Esophagus squamous epithelium (tissue), 5 donors: Measurements from ENCODE around the gene ABCA1. TPM values are rescaled to one million over a fixed set of nuclear protein-coding genes. Genes with fewer than 3 reads are reported as not detected.

ENCODE experiments used
- DNase-seq: peaks from one replicate; lab custom pipeline; 2025; lab: John Stamatoyannopoulos, UW
- H3K27ac ChIP-seq, 4 donors: fragments of 200-600 bp; sonication (generic); one replicate each; pipeline ENCODE4 v1.5.1; 2016 to 2019; ENCODE audit warnings: mild to moderate bottlenecking in 1 of 4
- H3K27me3 ChIP-seq, 4 donors: fragments of 200-600 bp; sonication (generic); 1 replicate in 3 of 4; 2 replicates in 1 of 4; pipeline versions ENCODE4 v1.5.1 to v1.6.0; 2017 to 2021; ENCODE audit warnings: antibody characterized with exemption in 1 of 4
- H3K36me3 ChIP-seq, 3 donors: fragments of 200-600 bp; sonication (generic); one replicate each; pipeline ENCODE4 v1.5.1; 2016 to 2019
- H3K4me1 ChIP-seq, 3 donors: fragments of 200-600 bp; sonication (generic); one replicate each; pipeline ENCODE4 v1.5.1; 2017 to 2019
- H3K4me3 ChIP-seq, 4 donors: fragments of 200-600 bp; sonication (generic); 1 replicate in 3 of 4; 2 replicates in 1 of 4; pipeline ENCODE4 v1.5.1; 2016 to 2019; ENCODE audit warnings: mild to moderate bottlenecking in 2 of 4, moderate library complexity in 1 of 4
- H3K9me3 ChIP-seq, 3 donors: fragments of 200-600 bp; sonication (generic); one replicate each; pipeline ENCODE4 v1.5.1; 2016 to 2019
- POLR2A ChIP-seq, 4 donors: fragments of 450-650 bp; IDR thresholded peaks; one replicate each; pipeline ENCODE4 v1.6.1; 2017; ENCODE audit warnings: antibody characterized with exemption in 4 of 4, mild to moderate bottlenecking in 4 of 4, moderate library complexity in 3 of 4
- WGBS, 2 donors: methylation state at CpG; one replicate each; pipeline ENCODE4 v1.1.5; 2018; 5-methylcytosine and 5-hydroxymethylcytosine counted together
- intact Hi-C: fragments of 100-400 bp; cut with DNase I; formaldehyde crosslinking; loops from one replicate; pipeline ENCODE4 v1.15.0; 2022
- total RNA-seq, 4 donors: library from RNA; depleted of rRNA; stranded (reverse); fragments of >200 nt; gene quantifications; one replicate each; pipeline ENCODE4 v1.1.0, GENCODE V29; 2016
- TF ChIP-seq, protein P1 (sequence below), 6 experiments: fragments of 450-650 bp in 4 of 6; fragments of 200-600 bp in 2 of 6; sonication (generic) in 2 of 6; IDR thresholded peaks; one replicate each; pipeline ENCODE4 v1.5.1; 2016 to 2019; ENCODE audit warnings: antibody characterized with exemption in 6 of 6, mild to moderate bottlenecking in 4 of 6, moderate library complexity in 4 of 6
- donor health status: DM: yes; HTN: yes; CAD: no.

Gene ABCA1
- total RNA-seq, 4 donors from 2014 or later, result 7.7 to 37.6 (median 23.3) TPM

DNA sequence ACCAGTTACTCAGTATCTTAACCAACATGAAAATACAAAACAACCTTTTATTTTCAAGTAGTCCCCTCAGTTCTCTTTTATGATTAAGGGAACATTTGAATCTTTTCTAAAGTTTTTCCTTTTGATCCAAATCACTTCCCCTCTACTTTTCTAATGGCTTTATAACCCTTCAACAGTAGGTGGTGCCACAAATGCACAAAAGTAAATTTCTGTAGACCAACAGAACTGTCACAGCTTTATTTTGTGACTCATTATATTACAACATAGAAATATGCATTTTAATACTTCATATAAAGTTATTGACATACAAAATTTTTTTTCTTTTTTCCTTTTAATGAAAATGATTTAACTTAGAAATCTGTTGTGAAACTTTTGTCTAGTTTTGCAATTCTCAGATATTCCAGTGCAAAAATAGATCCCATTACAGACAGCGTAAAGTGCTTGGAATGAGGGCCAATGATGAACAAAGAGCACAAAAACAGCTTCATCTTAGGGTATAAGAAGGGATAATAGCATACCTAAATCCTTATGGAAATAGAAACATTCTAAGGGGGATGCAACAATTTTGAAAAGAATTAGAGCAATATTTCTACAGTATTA lies 147.1 kb downstream of the ABCA1 start:
- H3K36me3 ChIP-seq, result peaks cover 0 to 48% (median 15%) of the 10 kb centered on the region in 3 donors
- no peak overlapping the region for H3K27ac ChIP-seq
- TF ChIP-seq POLR2A (IDR thresholded peaks at IDR 0.05), result no peak
- TF ChIP-seq, protein P1, sequence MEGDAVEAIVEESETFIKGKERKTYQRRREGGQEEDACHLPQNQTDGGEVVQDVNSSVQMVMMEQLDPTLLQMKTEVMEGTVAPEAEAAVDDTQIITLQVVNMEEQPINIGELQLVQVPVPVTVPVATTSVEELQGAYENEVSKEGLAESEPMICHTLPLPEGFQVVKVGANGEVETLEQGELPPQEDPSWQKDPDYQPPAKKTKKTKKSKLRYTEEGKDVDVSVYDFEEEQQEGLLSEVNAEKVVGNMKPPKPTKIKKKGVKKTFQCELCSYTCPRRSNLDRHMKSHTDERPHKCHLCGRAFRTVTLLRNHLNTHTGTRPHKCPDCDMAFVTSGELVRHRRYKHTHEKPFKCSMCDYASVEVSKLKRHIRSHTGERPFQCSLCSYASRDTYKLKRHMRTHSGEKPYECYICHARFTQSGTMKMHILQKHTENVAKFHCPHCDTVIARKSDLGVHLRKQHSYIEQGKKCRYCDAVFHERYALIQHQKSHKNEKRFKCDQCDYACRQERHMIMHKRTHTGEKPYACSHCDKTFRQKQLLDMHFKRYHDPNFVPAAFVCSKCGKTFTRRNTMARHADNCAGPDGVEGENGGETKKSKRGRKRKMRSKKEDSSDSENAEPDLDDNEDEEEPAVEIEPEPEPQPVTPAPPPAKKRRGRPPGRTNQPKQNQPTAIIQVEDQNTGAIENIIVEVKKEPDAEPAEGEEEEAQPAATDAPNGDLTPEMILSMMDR (IDR thresholded peaks at IDR 0.05), result peak in 4 of 6 experiments; percentile 17 to 46 (median 34)
- no peak for DNase-seq
- no peaks in the 10 kb centered on the region for H3K27me3 ChIP-seq
- no peak overlapping the region for H3K4me3 ChIP-seq
- peaks cover 0 to 21% (median 7%) of the 10 kb centered on the region in 3 donors for H3K4me1 ChIP-seq
- no peaks in the 10 kb centered on the region for H3K9me3 ChIP-seq
- intact Hi-C loops, result no loop called here
- WGBS, 2 donors, result 95 to 100% methylated on average over 1 of the region's 1 CpG

DNA sequence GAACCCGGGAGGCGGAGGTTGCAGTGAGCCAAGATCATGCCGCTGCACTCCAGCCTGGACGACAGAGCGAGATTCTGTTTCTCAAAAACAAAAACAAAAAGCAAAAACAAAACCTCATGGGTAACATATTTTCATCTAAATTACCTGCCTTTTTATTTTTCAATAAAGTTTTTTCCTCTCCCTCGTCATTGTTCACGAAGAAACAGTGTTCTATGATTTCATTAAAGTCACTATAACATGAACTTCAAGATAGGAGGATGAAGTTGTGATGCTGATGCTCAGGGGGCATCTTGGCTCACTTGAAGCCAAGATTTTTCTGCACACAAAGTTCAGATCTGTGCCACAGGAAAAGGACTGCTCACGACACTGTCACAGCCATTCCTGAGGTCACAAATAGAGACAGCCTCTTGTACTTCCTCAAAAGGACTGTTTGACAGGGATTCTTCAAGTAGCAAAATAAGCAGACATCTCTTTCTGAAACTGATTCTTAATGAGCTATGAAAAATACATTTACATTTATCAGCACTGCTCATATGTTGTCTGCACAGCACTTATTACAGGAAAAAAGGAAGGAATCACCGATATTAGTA lies 147.9 kb downstream of the ABCA1 start:
- 80 to 85% methylated on average over 9 of the region's 9 CpGs for WGBS, 2 donors
- no peak overlapping the region for H3K27ac ChIP-seq
- peaks cover 0 to 22% (median 7%) of the 10 kb centered on the region in 3 donors for H3K4me1 ChIP-seq
- intact Hi-C loops, result no loop called here
- peaks cover 0 to 40% (median 6%) of the 10 kb centered on the region in 3 donors for H3K36me3 ChIP-seq
- H3K4me3 ChIP-seq, result no peak overlapping the region
- no peak for TF ChIP-seq POLR2A (IDR thresholded peaks at IDR 0.05)
- TF ChIP-seq, protein P1 (IDR thresholded peaks at IDR 0.05), result no peak
- no peaks in the 10 kb centered on the region for H3K9me3 ChIP-seq
- DNase-seq, result no peak
- no peaks in the 10 kb centered on the region for H3K27me3 ChIP-seq

DNA sequence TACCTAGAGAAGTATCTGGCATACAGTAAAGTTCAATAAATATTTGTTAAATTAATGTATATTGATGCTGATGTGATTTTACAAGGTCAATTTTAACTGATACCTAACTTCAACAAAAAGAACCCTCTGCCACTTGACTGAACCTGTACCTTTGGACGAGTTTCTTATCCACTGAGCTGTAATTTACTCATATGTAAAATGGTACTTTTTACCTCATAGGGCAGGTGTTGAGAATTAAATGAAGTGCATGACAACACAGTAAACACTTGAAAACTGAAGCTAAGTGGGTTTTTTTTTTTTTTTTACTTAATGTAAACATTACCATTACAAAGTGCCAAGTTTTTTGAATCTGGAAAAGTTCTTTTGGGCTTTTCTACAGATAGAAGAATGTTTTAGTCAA lies 148.6 kb downstream of the ABCA1 start:
- Histone ChIP-seq H3K9me3 (no peaks in the 10 kb centered on the region), H3K36me3 (peaks cover 0 to 33% (median 5%) of the 10 kb centered on the region in 3 donors), H3K27me3 (no peaks in the 10 kb centered on the region), H3K4me1 (peaks cover 0 to 22% (median 7%) of the 10 kb centered on the region in 3 donors), H3K27ac (no peak overlapping the region), H3K4me3 (no peak overlapping the region)
- no peak for DNase-seq
- TF ChIP-seq, protein P1 (IDR thresholded peaks at IDR 0.05), result no peak
- TF ChIP-seq POLR2A (IDR thresholded peaks at IDR 0.05), result no peak
- intact Hi-C loops, result no loop called here
- WGBS, 2 donors, result 56 to 86% methylated on average over 1 of the region's 1 CpG

DNA sequence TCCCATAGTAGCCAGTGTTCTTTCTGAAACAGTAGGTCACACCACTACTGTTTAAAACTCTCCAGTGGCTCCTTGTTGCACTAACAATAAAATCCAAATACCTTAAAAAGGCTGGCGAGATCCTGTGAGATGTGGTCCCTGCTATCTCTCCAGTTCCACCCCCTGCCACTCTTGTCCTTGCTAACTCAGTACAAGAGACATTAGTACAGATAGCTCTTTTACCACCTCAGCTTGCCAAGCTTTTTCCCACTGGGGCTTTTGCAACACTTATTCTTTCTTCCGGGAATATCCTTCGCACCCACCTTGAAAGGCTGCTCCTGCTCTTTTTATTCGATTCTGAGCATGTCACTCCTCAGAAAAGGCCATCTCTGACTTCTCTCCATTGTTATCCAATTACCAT lies 149.2 kb downstream of the ABCA1 start:
- TF ChIP-seq, protein P1 (IDR thresholded peaks at IDR 0.05), result no peak
- TF ChIP-seq POLR2A (IDR thresholded peaks at IDR 0.05), result no peak
- no peaks in the 10 kb centered on the region for H3K9me3 ChIP-seq
- H3K4me3 ChIP-seq, result no peak overlapping the region
- intact Hi-C loops, result no loop called here
- H3K4me1 ChIP-seq, result peaks cover 0 to 22% (median 7%) of the 10 kb centered on the region in 3 donors
- H3K27me3 ChIP-seq, result no peaks in the 10 kb centered on the region
- no peak for DNase-seq
- H3K36me3 ChIP-seq, result peaks cover 0 to 27% (median 5%) of the 10 kb centered on the region in 3 donors
- WGBS, 2 donors, result 83 to 91% methylated on average over 4 of the region's 4 CpGs
- H3K27ac ChIP-seq, result no peak overlapping the region

DNA sequence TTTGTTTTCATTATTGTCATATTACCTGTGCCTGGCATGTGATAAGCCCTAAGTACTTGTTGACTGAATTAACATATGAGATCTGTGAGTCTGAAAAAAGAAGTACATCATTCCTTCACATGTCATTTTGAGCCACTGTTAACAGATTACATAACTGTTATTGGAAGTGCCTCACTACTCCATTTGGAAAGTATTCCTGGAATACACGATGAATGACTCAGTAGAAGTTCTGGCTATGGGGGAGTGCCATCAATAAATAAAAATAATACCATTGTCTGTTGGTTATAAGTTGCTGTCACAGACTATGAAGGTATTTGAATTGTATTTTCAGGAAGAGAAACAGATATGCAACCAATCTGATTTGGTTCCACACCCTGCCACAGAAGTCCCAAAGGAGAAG lies 151.2 kb downstream of the ABCA1 start:
- 27 to 30% methylated on average over 1 of the region's 1 CpG for WGBS, 2 donors
- Histone ChIP-seq H3K9me3 (no peaks in the 10 kb centered on the region), H3K27me3 (no peaks in the 10 kb centered on the region), H3K27ac (no peak overlapping the region), H3K36me3 (peaks cover 0 to 9% (median 0%) of the 10 kb centered on the region in 3 donors), H3K4me1 (peaks cover 0 to 22% (median 7%) of the 10 kb centered on the region in 3 donors), H3K4me3 (no peak overlapping the region)
- intact Hi-C loops, result no loop called here
- TF ChIP-seq, protein P1 (IDR thresholded peaks at IDR 0.05), result no peak
- TF ChIP-seq POLR2A (IDR thresholded peaks at IDR 0.05), result no peak
- no peak for DNase-seq
